Stomach (tissue), 4 donors: ENCODE results near the gene TFF2.

Source experiments
- CTCF ChIP-seq, 7 experiments: fragments of 450-650 bp in 4 of 7; fragments of 200-600 bp in 3 of 7; sonication (generic) in 3 of 7; IDR thresholded peaks; one replicate each; pipeline ENCODE4 v1.5.1; 2016 to 2019; ENCODE audit warnings: antibody characterized with exemption in 7 of 7, control low read depth in 2 of 7, mild to moderate bottlenecking in 1 of 7
- POLR2AphosphoS5 ChIP-seq, 3 donors: sonication (generic); formaldehyde crosslinking; IDR thresholded peaks; one replicate each; pipeline ENCODE4 v1.6.1; 2016; ENCODE audit warnings: antibody characterized with exemption in 3 of 3

DNA sequence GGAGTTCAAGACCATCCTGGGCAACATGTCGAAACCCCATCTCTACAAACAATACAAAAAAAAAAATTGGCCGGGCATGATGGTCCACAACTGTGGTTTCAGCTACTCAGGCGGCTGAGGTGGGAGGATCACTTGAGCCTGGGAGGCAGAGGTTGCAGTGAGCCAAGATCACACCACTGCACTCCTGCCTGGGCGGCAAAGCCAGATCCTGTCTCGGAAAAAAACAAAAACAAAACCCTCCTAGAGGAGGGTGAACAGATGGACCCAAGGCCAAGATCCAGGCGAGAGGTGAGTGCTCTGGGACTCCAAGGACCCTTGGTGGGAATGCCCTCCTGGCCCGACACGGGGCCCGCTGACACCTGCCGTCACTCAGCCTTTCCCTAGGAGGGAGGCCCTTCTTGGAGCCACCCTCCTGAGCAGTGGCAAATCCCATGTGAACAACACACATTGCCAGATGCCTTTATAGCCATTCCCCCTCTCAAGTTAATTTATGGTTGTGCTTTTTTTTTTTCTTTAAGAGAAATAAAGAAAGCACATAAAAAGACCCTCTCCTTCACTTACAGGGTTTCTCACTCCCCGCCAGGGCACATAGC, 380 bp downstream of the TFF2 start:
- no peak for TF ChIP-seq POLR2AphosphoS5 (IDR thresholded peaks at IDR 0.05)
- TF ChIP-seq CTCF (IDR thresholded peaks at IDR 0.05): no peak
